ENCODE measurements around the gene TRPV3.
"Not testable (repeated sequence)": the region's sequence is repeated elsewhere in the genome, so short reads cannot be mapped to it uniquely, and the experiment has no call there.

Gene TRPV3

DNA sequence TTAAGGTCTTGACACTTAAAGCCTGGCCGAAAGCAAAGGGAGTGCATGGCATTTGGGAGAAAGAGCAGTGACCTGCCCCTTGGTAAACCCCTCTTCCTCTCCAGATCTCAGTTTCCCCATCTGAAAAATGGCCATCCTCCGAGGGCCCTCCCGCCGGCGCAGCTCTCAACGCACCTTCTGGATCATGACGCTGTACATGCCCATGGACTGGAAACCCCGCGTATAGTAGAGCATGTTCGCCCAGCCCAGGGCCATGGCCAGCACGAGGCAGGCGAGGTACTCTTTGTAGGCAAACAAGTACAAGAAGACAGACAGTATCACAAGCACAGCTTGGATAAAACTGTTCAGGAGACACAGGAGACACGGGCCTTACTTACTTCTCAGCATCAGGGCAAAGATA, 33.6 kb downstream of the TRPV3 start:
- DNase-seq (ENCODE audit: low read depth) = no peak

- DNase-seq (ENCODE audit: low read depth) = not testable (repeated sequence)
These were observed 38.1 kb downstream of the TRPV3 start for GRCh38 chr17:3519472-3519871.

DNA sequence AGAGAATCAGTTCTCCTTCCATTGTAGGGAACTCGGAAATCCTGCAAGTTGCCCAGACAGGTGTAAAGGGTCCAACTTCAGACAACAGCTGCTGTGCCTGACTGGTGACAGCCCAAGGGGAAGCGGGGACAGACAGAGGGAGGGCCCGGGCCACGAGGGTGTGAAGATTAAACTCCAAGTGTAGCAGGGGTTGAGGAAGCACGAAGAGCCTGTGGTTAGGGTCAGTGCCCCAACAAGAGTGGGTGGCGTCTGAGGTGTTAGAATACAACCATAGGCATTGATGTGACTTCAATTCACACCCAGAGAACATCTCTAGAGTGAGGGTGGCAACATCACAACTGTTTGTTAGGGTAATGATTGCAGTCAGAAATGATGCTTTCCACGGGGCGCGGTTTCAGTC, 42.7 kb downstream of the TRPV3 start:
- no peak for DNase-seq (ENCODE audit: low read depth)

GRCh38 chr17:3514167-3514566, 43.4 kb downstream of the TRPV3 start:
- DNase-seq (ENCODE audit: low read depth) = not testable (repeated sequence)

DNA sequence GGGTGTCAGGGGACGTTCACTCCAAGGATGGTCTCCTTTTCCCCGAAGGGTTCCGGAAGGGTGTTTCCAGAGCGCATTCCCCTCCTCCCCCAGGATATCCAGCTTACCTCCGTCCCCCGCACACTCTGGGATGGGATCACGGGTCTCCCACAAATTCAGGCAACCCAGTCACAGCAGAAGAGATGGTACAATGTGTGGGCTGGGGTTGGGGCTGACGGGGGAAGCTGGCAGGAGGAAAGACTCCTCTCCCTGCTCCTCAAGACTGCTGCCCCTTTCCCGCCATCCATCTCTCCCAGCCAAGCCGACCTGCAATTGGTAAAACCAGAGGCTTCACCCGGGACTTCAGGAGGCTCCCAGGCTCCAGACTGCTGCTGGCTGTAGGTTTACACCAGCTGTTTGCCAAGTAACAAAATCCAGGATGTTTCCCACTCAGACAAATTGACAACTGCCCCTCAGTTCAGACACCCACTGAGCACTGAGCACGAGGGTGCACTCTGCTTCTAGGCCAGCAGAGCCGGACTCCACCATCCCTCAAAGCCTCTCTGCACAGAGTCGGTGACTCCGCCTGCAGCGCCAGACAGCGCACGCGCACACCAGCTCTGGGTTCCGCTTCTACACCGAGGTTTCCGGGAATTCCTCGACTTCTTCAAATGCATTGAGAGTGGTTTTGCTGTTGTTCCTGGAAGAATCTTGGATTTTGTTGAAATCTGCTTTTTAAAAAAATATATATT, 44.1 kb downstream of the TRPV3 start:
- DNase-seq (ENCODE audit: low read depth) = no peak

DNA sequence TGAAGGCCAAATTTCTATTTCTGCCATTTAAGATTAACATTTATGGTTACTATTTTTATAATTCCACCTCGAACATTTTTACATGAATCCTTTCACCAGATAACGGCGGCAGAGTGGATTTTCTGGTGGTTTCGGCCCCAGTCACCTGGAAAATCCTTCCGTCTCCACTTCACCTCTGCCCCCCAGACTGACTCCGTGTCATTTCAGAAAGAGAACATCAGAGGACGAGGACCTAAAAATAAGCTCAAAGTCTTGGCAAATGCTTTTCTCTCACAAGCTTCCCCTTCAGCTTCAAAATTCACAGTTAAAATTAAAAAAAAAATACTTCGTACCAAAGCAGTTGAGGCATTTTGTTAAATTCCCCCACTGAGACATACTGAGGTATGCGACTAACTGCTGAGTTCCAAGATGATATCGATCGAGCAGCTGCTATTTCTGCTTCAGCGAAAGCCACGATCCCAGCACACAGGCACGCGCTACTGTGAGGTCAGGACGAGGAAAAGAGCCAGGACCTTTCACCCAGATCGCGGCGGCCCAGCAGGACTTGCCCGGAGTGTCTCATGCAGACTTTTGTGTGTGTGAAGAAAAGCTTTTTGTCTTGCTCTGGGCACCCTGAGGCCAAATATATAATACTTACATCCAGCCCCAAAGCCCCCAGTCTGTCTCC, 45.0 kb downstream of the TRPV3 start:
- DNase-seq (ENCODE audit: low read depth) = no peak

DNA sequence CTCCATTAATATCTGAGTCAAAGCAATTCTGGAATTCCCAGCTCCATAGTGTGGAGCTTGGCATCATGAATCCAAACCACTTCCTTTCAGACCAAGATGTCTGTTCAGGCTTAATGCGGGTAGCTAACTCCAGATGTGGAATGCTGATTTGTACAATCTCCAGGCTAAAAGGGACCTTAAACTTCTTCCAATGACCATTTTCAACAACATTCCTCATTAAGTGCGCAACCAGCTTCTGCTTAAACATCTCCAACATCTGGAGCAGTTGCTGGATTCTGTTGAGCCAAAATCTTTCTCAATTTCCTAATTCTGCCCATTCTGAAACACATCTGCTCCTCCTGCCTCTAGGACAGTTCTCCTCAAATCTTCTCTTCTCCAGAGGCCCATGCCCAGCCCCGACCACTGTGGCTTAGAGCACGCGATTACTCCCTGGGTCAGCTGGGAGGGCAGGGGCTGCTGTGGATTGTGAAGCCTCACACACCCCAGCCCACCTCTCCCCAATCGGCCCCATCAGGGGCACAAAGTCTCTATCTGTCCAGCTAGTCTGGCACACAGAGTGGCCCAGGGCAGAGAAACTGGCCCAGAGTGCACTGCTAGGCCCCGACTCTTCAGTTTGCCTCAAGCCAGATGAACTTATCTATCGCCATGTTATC, 45.6 kb downstream of the TRPV3 start:
- DNase-seq (ENCODE audit: low read depth) = no peak

- DNase-seq (ENCODE audit: low read depth) = no peak
These were observed 47.5 kb downstream of the TRPV3 start for GRCh38 chr17:3510090-3510489.

- DNase-seq (ENCODE audit: low read depth) = no peak
These were observed 49.7 kb downstream of the TRPV3 start for GRCh38 chr17:3507869-3508268.

DNA sequence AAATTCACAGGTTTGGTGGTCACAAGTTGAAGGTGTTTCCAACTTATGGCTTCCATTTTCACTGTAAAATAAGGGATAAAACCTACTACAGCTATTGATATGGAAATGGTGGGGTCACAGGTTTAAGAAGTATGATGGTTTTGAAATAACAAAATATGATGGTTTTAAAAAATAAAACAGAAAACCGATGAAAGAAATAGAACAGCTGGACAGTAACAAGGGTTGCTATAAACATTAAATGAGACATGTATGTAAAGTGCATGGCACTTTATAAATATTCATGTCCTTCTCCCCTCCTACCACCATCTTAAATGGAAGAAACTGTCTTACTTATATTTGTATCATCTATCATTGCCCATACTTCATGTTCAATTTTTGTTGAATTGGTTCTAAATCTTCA, 50.5 kb downstream of the TRPV3 start:
- DNase-seq (ENCODE audit: low read depth) = no peak

GRCh38 chr17:3506054-3506453, 51.6 kb downstream of the TRPV3 start:
- no peak for DNase-seq (ENCODE audit: low read depth)

GRCh38 chr17:3505008-3505407, 52.6 kb downstream of the TRPV3 start:
- DNase-seq (ENCODE audit: low read depth) = no peak

GRCh38 chr17:3503285-3503684, 54.3 kb downstream of the TRPV3 start:
- DNase-seq (ENCODE audit: low read depth) = no peak

- no peak for DNase-seq (ENCODE audit: low read depth)
These were observed 55.1 kb downstream of the TRPV3 start for GRCh38 chr17:3502466-3502865.

- DNase-seq (ENCODE audit: low read depth) = no peak
These were observed 56.3 kb downstream of the TRPV3 start for GRCh38 chr17:3501344-3501743.

GRCh38 chr17:3497101-3497500, 60.5 kb downstream of the TRPV3 start:
- no peak for DNase-seq (ENCODE audit: low read depth)

GRCh38 chr17:3485481-3486068, 72.0 kb downstream of the TRPV3 start:
- no peak for DNase-seq (ENCODE audit: low read depth)

DNA sequence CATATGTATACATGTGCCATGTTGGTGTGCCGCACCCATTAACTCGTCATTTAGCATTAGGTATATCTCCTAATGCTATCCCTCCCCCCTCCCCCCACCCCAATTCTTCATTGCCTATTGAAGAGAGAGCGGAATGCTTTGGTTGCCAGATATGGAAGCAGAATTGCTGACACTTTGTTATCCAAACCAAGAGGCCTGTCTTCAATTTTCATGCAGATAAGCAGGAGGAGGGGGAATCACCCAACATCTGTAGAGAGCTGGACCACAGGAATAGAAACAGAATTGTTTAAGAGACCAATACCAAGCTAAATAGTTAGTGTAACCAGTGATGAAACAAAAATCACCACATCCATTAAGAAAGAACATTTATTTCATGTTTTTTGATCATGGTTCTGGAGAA, 74.8 kb downstream of the TRPV3 start:
- no peak for DNase-seq (ENCODE audit: low read depth)

GRCh38 chr17:3479988-3480387, 77.6 kb downstream of the TRPV3 start:
- DNase-seq (ENCODE audit: low read depth) = no peak

DNA sequence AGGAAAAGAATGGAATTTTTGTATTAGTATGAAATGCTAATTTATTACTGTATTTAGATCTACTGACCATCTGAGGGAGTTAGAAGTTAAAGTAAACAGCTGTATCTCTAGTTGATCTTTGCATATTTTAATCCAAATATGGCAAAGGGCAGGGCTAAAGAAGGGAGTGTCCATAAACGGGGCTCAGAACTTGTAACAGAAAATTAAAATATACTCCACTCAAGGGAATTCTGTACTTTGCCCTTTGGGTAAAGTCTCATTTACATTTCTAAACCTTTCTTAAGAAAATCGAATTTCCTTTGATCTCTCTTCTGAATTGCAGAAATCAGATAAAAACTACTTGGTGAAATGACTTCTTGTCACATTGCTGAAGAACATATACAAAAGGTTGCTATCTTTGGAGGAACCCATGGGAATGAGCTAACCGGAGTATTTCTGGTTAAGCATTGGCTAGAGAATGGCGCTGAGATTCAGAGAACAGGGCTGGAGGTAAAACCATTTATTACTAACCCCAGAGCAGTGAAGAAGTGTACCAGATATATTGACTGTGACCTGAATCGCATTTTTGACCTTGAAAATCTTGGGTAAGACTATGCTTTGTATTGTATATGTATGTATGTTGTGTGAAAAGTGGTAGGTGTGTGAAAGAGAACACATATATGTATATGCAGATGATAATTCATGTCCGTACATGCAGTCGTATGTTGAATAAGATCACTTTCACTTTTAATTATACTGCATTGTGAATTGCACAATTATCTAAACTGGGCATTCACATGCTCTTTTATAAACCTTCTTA, 81.6 kb downstream of the TRPV3 start, which contains the start of gene ASPA:
Gene ASPA, plus strand, starts transcription at position 186 of the 799 bp plus-strand sequence. Its CDS starts 163 bp downstream, at position 349.
- no peak for DNase-seq (ENCODE audit: low read depth)

DNA sequence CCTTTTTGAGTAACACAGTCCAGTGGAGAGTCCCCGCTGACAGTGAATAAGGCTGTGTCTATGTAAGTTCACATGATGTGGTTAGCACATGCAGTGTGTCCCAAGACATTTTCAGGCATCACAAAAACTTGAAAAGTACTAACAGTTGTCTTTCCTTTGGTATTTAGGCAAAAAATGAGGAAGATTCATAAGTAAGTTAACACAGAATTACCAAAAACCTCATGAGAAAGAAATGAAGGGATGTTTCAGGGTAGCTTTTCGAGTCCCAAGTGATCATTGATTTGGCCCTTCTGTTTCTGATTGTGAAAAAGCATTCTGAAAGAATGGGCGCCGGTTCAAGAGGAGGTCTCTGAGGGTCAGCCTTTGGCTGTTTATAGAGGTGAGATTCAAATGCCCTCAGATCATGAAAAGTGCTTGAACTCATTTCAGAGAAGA, 82.3 kb downstream of the TRPV3 start:
- no peak for DNase-seq (ENCODE audit: low read depth)

GRCh38 chr17:3474212-3474611, 83.4 kb downstream of the TRPV3 start:
- no peak for DNase-seq (ENCODE audit: low read depth)

All from HS-27A (cell line).